Parathyroid adenoma (tissue), 2 donors: Measurements from ENCODE around the gene SYCP2.

Source experiments
- H2AFZ ChIP-seq: fragments of 300-600 bp; sonication (generic); one replicate; pipeline ENCODE4 v1.7.0; 2017; ENCODE audit warnings: antibody characterized with exemption, mild to moderate bottlenecking
- H3K27ac ChIP-seq: fragments of 300-600 bp; sonication (generic); one replicate; pipeline ENCODE4 v1.7.0; 2017
- H3K27me3 ChIP-seq: fragments of 300-600 bp; sonication (generic); one replicate; pipeline ENCODE4 v1.7.0; 2017; ENCODE audit warnings: low read length; ENCODE audit not compliant: control insufficient read depth, insufficient read depth
- H3K36me3 ChIP-seq: fragments of 300-600 bp; sonication (generic); one replicate; pipeline ENCODE4 v1.7.0; 2017; ENCODE audit warnings: low read length; ENCODE audit not compliant: control insufficient read depth, insufficient read depth
- H3K4me1 ChIP-seq: fragments of 300-600 bp; sonication (generic); one replicate; pipeline ENCODE4 v1.7.0; 2017; ENCODE audit warnings: control low read depth
- H3K4me2 ChIP-seq: fragments of 300-600 bp; sonication (generic); one replicate; pipeline ENCODE4 v1.7.0; 2017; ENCODE audit warnings: low read length
- H3K4me3 ChIP-seq: fragments of 300-600 bp; sonication (generic); one replicate; pipeline ENCODE4 v1.7.0; 2017; ENCODE audit warnings: low read depth, low read length
- H3K79me2 ChIP-seq: fragments of 300-600 bp; sonication (generic); one replicate; pipeline ENCODE4 v1.7.0; 2017; ENCODE audit warnings: control low read depth
- H3K9ac ChIP-seq: fragments of 300-600 bp; sonication (generic); one replicate; pipeline ENCODE4 v1.7.0; 2017; ENCODE audit warnings: mild to moderate bottlenecking
- H3K9me3 ChIP-seq: fragments of 300-600 bp; sonication (generic); one replicate; pipeline ENCODE4 v1.7.0; 2017; ENCODE audit warnings: low read length; ENCODE audit not compliant: control insufficient read depth
- TF ChIP-seq, protein P1 (sequence below): fragments of 300-600 bp; sonication (generic); IDR thresholded peaks from one replicate; pipeline ENCODE4 v1.7.0; 2017; ENCODE audit warnings: antibody characterized with exemption, mild to moderate bottlenecking
- donor health status: primary hyperparathyroidism.

Gene SYCP2

DNA sequence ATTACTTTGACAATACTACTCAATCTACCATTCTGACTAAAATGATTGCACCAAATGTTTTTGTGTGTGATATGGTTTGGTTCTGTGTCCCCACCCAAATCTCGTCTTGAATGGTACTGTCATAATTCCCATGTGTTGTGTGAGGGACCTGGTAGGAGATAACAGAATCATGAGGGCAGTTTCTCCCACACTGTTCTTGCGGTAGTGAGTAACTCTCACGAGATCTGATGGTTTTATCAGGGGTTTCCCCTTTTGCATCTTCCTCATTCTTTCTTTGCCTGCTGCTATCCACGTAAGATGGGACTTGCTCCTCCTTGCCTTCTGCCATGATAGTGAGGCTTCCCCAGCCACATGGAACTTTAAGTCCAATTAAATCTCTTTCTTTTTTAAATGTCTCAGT is 20.8 kb downstream of the SYCP2 start:
- H3K4me3 ChIP-seq: no peak overlapping the region
- TF ChIP-seq, protein P1, sequence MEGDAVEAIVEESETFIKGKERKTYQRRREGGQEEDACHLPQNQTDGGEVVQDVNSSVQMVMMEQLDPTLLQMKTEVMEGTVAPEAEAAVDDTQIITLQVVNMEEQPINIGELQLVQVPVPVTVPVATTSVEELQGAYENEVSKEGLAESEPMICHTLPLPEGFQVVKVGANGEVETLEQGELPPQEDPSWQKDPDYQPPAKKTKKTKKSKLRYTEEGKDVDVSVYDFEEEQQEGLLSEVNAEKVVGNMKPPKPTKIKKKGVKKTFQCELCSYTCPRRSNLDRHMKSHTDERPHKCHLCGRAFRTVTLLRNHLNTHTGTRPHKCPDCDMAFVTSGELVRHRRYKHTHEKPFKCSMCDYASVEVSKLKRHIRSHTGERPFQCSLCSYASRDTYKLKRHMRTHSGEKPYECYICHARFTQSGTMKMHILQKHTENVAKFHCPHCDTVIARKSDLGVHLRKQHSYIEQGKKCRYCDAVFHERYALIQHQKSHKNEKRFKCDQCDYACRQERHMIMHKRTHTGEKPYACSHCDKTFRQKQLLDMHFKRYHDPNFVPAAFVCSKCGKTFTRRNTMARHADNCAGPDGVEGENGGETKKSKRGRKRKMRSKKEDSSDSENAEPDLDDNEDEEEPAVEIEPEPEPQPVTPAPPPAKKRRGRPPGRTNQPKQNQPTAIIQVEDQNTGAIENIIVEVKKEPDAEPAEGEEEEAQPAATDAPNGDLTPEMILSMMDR: no peak
- no peaks in the 10 kb centered on the region for H3K36me3 ChIP-seq
- no peaks in the 10 kb centered on the region for H3K9me3 ChIP-seq
- no peaks in the 10 kb centered on the region for H3K79me2 ChIP-seq
- no peak overlapping the region for H2AFZ ChIP-seq
- H3K4me2 ChIP-seq: no peak overlapping the region
- no peak overlapping the region for H3K9ac ChIP-seq
- H3K27me3 ChIP-seq: no peaks in the 10 kb centered on the region
- H3K27ac ChIP-seq: no peak overlapping the region
- no peaks in the 10 kb centered on the region for H3K4me1 ChIP-seq

DNA sequence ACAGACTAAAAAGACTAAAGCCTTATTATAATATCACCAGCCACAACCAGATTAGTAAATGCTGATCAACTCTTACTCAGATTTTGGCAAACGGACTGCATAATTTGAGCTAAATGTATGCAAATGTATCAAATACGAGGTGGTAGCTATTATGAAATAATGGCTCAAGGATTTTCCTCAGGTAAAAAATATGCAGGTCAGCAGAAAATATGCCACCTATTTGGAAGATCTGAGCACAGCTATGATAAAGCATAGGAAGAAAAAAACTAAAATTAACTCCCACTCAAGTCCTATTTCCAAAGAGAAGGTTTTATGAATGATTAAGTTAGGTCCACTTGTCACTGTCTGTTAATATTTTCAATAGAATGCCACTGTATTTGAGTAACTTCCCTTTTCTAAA is 22.4 kb downstream of the SYCP2 start:
- Histone ChIP-seq H3K79me2 (no peaks in the 10 kb centered on the region), H2AFZ (no peak overlapping the region), H3K4me2 (no peak overlapping the region), H3K36me3 (no peaks in the 10 kb centered on the region), H3K9ac (no peak overlapping the region), H3K4me1 (no peaks in the 10 kb centered on the region), H3K27me3 (no peaks in the 10 kb centered on the region), H3K4me3 (no peak overlapping the region), H3K27ac (no peak overlapping the region), H3K9me3 (no peaks in the 10 kb centered on the region)
- TF ChIP-seq, protein P1: no peak

DNA sequence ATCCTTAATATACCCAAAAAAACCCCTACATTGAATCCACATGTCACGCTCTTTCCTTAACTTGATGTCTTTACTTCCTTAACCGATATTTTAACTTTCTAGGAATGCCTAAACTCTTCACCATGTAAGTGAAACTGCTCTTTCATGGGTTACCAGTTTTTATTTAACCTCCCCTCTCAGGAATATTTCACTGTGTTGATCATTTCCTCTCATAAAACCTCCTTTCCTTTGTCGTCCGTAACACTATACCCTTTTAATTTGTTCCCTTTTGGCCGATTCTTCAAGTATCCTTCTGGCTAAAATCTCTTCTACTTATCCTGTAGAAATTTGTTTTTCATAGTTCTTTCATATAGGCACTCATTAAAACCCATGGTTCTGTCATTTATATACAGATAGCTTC is 24.6 kb downstream of the SYCP2 start:
- H3K79me2 ChIP-seq: no peaks in the 10 kb centered on the region

DNA sequence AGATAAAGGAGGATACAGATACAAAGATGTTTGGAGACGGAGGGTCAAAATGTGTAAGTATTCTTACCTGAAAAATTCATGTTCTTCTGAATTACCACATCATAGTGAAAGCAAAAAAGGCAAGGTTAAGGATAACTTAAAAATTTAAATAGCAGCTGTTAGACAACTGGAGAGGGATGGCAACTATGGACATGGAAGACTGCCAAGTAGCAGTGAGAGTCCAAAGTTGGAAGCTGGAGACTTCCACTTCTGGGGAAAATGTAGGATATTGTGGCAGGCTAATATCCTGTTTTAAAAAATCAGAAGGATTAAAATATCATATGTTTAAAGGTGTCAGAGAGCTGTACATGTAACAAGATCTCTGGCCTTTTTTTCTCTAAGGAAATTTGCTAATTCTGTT is 29.8 kb downstream of the SYCP2 start:
- TF ChIP-seq, protein P1: no peak
- Histone ChIP-seq H3K79me2 (no peaks in the 10 kb centered on the region), H3K9me3 (no peaks in the 10 kb centered on the region), H3K4me1 (no peaks in the 10 kb centered on the region), H2AFZ (no peak overlapping the region), H3K27ac (no peak overlapping the region), H3K4me2 (no peak overlapping the region), H3K9ac (no peak overlapping the region), H3K36me3 (no peaks in the 10 kb centered on the region), H3K4me3 (no peak overlapping the region), H3K27me3 (no peaks in the 10 kb centered on the region)

More for the DNA sequence above, 24.6 kb downstream of the SYCP2 start:
- Histone ChIP-seq H2AFZ (no peak overlapping the region), H3K9me3 (no peaks in the 10 kb centered on the region), H3K4me2 (no peak overlapping the region), H3K4me3 (no peak overlapping the region), H3K27me3 (no peaks in the 10 kb centered on the region), H3K36me3 (no peaks in the 10 kb centered on the region), H3K27ac (no peak overlapping the region), H3K9ac (no peak overlapping the region), H3K4me1 (no peaks in the 10 kb centered on the region)
- TF ChIP-seq, protein P1: no peak

DNA sequence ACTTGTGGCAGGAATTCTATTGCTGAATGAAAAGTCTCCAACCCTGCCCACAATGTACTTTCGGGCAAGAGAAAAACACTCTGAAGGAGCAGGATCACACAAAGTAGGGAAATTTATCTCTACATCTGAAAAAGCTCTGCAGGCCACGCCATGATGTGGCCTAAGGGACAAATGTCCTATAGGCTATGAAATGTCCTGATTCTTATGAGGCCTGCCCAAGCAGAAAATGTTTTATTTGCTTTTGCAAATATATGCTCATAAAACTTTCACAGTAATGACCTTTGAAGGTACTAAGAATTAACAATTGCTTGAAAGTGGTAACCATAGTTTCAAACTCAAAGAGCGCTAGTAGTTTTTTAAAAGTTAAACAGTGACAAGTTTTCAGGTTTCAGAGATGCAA is 31.0 kb downstream of the SYCP2 start:
- H3K4me3 ChIP-seq: no peak overlapping the region
- TF ChIP-seq, protein P1: no peak

More for the DNA sequence above, 31.0 kb downstream of the SYCP2 start:
- Histone ChIP-seq H3K36me3 (no peaks in the 10 kb centered on the region), H3K79me2 (no peaks in the 10 kb centered on the region), H3K9me3 (no peaks in the 10 kb centered on the region), H3K4me1 (no peaks in the 10 kb centered on the region), H3K27ac (no peak overlapping the region), H3K4me2 (no peak overlapping the region), H3K27me3 (no peaks in the 10 kb centered on the region), H3K9ac (no peak overlapping the region), H2AFZ (no peak overlapping the region)
